Gastrocnemius medialis (tissue), 4 donors: Measurements from ENCODE around the gene ZFHX3.

Source experiments
- CTCF ChIP-seq, 5 experiments: fragments of 450-650 bp in 3 of 5; fragments of 200-600 bp in 2 of 5; sonication (generic) in 2 of 5; IDR thresholded peaks in 4 of 5; conservative IDR thresholded peaks in 1 of 5; 1 replicate in 4 of 5; 2 replicates in 1 of 5; pipeline ENCODE4 v1.5.1; 2016 to 2019; ENCODE audit warnings: antibody characterized with exemption in 5 of 5, mild to moderate bottlenecking in 3 of 5, moderate library complexity in 3 of 5
- POLR2A ChIP-seq, 2 donors: fragments of 450-650 bp; IDR thresholded peaks; one replicate each; pipeline ENCODE4 v1.6.1; 2017; ENCODE audit warnings: antibody characterized with exemption in 2 of 2, mild to moderate bottlenecking in 2 of 2, moderate library complexity in 2 of 2

GRCh38 chr16:72979974-72980373 is 68.0 kb downstream of the ZFHX3 start:
- TF ChIP-seq CTCF (IDR thresholded peaks at IDR 0.05 in 4 of 5, conservative IDR thresholded peaks at IDR 0.05 in 1 of 5): no peak
- TF ChIP-seq POLR2A (IDR thresholded peaks at IDR 0.05): no peak
